ENCODE data around the gene B4GALT2.

DNA sequence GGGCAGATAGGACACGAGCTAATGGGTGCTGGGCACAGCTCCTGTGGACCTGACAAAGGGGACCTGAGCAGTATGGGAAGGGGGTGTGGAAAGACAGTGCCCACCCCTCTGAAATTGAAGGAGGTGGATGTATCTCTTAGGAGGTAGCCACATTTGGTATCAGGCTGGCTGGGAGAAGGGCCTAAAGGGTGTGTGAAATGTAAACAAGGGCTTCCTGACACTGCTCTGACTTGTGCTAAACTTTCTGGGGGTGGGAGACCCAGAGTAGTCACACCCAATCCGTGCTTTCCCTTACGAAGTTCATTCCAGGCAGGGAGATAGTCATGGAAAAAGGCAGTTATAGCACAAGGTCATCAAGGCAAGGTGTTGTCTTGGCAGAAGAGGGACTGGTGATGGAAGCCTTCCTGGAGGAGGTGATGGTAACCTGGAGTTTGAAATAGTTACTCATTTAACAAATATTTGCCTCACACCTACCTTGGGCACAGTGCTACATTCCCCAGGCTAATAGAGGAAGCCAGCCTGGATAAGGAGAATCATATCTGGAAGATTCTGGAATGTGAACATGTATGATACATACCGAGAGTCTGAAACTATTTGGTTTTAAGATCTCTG is 7.1 kb downstream of the B4GALT2 start:
- TF ChIP-seq, protein P1, sequence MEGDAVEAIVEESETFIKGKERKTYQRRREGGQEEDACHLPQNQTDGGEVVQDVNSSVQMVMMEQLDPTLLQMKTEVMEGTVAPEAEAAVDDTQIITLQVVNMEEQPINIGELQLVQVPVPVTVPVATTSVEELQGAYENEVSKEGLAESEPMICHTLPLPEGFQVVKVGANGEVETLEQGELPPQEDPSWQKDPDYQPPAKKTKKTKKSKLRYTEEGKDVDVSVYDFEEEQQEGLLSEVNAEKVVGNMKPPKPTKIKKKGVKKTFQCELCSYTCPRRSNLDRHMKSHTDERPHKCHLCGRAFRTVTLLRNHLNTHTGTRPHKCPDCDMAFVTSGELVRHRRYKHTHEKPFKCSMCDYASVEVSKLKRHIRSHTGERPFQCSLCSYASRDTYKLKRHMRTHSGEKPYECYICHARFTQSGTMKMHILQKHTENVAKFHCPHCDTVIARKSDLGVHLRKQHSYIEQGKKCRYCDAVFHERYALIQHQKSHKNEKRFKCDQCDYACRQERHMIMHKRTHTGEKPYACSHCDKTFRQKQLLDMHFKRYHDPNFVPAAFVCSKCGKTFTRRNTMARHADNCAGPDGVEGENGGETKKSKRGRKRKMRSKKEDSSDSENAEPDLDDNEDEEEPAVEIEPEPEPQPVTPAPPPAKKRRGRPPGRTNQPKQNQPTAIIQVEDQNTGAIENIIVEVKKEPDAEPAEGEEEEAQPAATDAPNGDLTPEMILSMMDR (conservative IDR thresholded peaks at IDR 0.05) = no peak
- TF ChIP-seq EZH2 (IDR thresholded peaks at IDR 0.05; ENCODE audit: low read depth) = no peak
